Progenitor cell of endocrine pancreas (in vitro differentiated cells): ENCODE data around the gene DHRS1. TPM values are rescaled to one million over a fixed set of nuclear protein-coding genes. Genes with fewer than 3 reads are reported as not detected.
A peak's percentile ranks its signal among the peaks of the same experiment; 100 is the strongest.

Experiments
- DNase-seq: peaks from one replicate; pipeline ENCODE4 v3.0.0; 2021; ENCODE audit warnings: low spot score; ENCODE audit not compliant: unreplicated experiment
- H3K27ac Mint-ChIP-seq: 2 replicates; pipeline ENCODE4 v1.8.0; 2021; ENCODE audit warnings: mild to moderate bottlenecking, moderate library complexity, mixed read lengths
- H3K27me3 Mint-ChIP-seq: 2 replicates; pipeline ENCODE4 v1.8.0; 2021; ENCODE audit warnings: mixed read lengths
- H3K36me3 Mint-ChIP-seq: 2 replicates; pipeline ENCODE4 v1.8.0; 2022; ENCODE audit warnings: mixed read lengths; ENCODE audit not compliant: insufficient read depth
- H3K4me1 Mint-ChIP-seq: 2 replicates; pipeline ENCODE4 v1.8.0; 2021; ENCODE audit warnings: low read depth, mixed read lengths
- H3K4me3 Mint-ChIP-seq: 2 replicates; pipeline ENCODE4 v1.8.0; 2021; ENCODE audit warnings: low read depth, mild to moderate bottlenecking, moderate library complexity, mixed read lengths
- H3K9me3 Mint-ChIP-seq: 2 replicates; pipeline ENCODE4 v1.8.0; 2021; ENCODE audit warnings: low read depth, mixed read lengths
- CTCF ChIP-seq: fragments of 200-600 bp; sonication (generic); IDR thresholded peaks from one replicate; pipeline ENCODE4 v1.5.0; 2021; ENCODE audit warnings: antibody characterized with exemption, mild to moderate bottlenecking; ENCODE audit not compliant: unreplicated experiment
- total RNA-seq: library from RNA; stranded (reverse); gene quantifications from 2 replicates; pipeline ENCODE4 v1.2.1, GENCODE V29; 2021

Gene DHRS1
- total RNA-seq, 1 donor from 2014 or later, result 33.4 TPM

- Mint-ChIP-seq H3K4me1 (no peaks in the 10 kb centered on the region), H3K27me3 (no peaks in the 10 kb centered on the region)
- no peak for TF ChIP-seq CTCF
Measured at GRCh38 chr14:24260026-24260779, 39.4 kb downstream of the DHRS1 start.

DNA sequence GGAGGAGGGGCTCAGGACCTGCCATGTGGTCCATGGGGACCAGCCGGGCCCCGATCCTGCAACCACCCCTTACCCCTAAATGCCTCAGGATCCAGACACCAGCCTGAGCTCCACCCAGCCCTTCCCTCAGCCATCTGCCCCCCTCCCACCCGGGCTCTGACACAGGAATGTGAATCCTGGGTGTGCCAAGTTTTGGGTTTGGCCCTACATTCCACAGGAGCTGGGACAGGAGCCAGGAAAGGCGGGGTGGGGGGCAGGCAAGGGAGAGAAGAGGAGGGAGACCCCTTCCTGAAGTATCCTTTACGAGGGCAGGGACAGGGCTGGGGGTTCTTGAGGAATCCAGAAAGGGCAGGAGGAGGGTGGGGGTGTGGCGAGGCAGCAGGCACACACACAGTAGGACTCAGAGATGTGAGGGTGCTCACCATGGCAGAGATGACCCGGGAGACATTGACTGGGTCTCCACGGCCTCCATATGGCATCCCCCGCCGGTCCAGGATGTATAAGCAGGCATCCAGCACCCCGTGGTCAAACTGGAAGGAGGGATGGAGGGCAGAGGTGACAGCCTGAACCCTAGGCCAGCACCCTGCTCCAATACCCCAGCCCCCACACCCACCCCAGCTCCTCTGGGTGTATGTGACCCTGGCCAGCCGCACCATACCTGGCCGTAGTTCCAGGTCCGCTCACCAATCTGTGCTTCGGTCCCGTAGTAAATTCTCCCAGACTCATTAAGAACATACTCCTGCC, 40.1 kb downstream of the DHRS1 start:
- no peaks in the 10 kb centered on the region for H3K4me1 Mint-ChIP-seq
- peak overlapping the region; percentile 16 for H3K27ac Mint-ChIP-seq
- H3K9me3 Mint-ChIP-seq, result no peaks in the 10 kb centered on the region
- H3K4me3 Mint-ChIP-seq, result no peak overlapping the region
- TF ChIP-seq CTCF, result no peak
- H3K27me3 Mint-ChIP-seq, result no peaks in the 10 kb centered on the region
- DNase-seq, result no peak
- H3K36me3 Mint-ChIP-seq, result no peaks in the 10 kb centered on the region

More at GRCh38 chr14:24260026-24260779, 39.4 kb downstream of the DHRS1 start:
- peak overlapping the region; percentile 16 for H3K27ac Mint-ChIP-seq
- no peaks in the 10 kb centered on the region for H3K36me3 Mint-ChIP-seq
- H3K4me3 Mint-ChIP-seq, result no peak overlapping the region
- no peaks in the 10 kb centered on the region for H3K9me3 Mint-ChIP-seq
- no peak for DNase-seq

DNA sequence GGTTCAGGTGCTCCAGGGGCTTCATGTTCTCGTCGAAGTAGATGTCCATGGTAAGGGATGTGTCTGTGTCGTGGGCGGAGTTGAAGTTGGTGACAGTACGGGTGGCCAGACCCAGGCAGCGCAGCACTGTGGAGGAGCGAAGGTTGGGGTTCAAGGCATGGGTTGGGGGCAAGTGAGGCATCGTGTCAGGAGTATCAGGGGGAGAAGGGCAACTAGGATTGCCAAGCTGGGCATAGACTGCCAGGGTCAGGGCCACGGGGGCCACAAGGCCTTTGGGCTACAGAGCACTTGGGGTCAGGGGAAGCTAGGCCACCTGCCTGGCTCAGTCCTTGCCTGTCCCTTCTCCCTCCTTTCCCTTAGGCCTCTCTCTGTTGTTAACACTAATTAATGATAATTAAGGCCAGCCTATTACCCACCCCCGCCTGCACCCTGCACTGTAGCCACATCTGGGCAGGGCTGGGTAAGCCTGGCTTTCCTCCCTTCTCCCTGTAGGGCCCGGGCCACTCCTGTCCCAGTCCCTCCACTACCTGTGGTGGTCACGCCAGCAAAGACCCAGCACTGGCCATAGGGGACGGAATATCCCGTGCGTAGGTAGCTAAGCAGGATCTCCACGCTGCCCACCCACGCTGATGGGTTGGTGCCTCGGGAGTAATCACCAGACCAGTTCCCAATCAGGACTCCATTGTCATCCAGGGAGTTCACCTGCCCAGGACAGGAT, 40.9 kb downstream of the DHRS1 start:
- no peak for TF ChIP-seq CTCF

DNA sequence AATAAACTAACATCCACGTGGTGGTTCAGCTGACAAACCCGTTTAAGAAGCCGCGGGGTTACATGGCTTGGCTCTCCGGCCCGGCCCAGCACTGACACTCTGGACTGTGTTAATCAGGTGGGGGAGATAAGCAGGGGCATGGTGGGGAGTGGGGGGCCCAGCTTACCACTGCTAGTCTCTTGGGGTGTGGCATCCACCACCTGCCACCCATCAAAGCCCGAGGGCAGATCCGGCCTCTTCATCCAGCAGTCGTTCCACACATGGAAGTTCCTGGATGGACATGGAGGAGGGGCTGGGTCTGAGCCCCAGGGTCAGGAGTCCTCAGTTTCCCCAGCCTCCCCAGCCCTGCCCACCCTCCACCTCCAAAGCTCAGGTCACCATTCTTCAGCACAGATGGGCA, 41.5 kb downstream of the DHRS1 start:
- Mint-ChIP-seq H3K9me3 (no peaks in the 10 kb centered on the region), H3K27me3 (no peaks in the 10 kb centered on the region), H3K36me3 (no peaks in the 10 kb centered on the region), H3K4me1 (no peaks in the 10 kb centered on the region), H3K4me3 (no peak overlapping the region), H3K27ac (no peak overlapping the region)
- DNase-seq, result no peak
- no peak for TF ChIP-seq CTCF

More for the DNA sequence above, 40.9 kb downstream of the DHRS1 start:
- H3K27ac Mint-ChIP-seq, result no peak overlapping the region
- DNase-seq, result no peak
- H3K9me3 Mint-ChIP-seq, result no peaks in the 10 kb centered on the region
- H3K36me3 Mint-ChIP-seq, result no peaks in the 10 kb centered on the region
- H3K4me3 Mint-ChIP-seq, result no peak overlapping the region
- H3K27me3 Mint-ChIP-seq, result no peaks in the 10 kb centered on the region
- H3K4me1 Mint-ChIP-seq, result no peaks in the 10 kb centered on the region

DNA sequence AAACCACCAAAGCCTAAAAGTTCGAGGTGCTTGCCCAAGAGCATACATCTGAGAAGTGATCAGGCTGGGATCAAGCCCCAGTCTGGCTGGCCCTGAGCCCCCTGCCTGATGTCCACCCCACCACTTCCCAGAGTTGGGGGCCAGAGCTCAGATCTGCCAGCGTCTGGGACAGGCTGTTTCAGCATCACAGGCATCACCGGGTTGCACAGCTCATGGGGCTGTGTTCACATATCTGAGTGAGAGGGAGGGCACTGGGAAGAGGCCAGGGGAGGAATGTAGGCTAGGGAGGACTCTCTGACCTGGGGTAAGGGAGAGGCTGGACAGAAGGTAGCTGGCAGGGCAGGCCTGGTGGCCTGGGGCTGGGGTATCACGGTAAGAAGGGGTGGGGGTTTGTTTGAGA, 42.6 kb downstream of the DHRS1 start:
- Mint-ChIP-seq H3K27ac (no peak overlapping the region), H3K4me1 (no peaks in the 10 kb centered on the region), H3K27me3 (no peaks in the 10 kb centered on the region), H3K36me3 (no peaks in the 10 kb centered on the region), H3K9me3 (no peaks in the 10 kb centered on the region), H3K4me3 (no peak overlapping the region)
- no peak for DNase-seq
- TF ChIP-seq CTCF, result no peak
